Neural crest cell (in vitro differentiated cells): ENCODE data around the gene FCMR. TPM values are rescaled to one million over a fixed set of nuclear protein-coding genes. Genes with fewer than 3 reads are reported as not detected.

Experiments
- DNase-seq: peaks from one replicate; pipeline ENCODE4 v3.0.0; 2021; ENCODE audit warnings: low read depth, mixed read lengths, low spot score
- H3K27ac Mint-ChIP-seq: one replicate; pipeline ENCODE4 v1.8.0; 2021; ENCODE audit warnings: mild to moderate bottlenecking, mixed read lengths; ENCODE audit not compliant: unreplicated experiment
- H3K27me3 Mint-ChIP-seq: 2 replicates; pipeline ENCODE4 v1.8.0; 2021; ENCODE audit warnings: low read depth, mild to moderate bottlenecking, mixed read lengths
- H3K36me3 Mint-ChIP-seq: 2 replicates; pipeline ENCODE4 v1.8.0; 2021; ENCODE audit warnings: low read depth, mild to moderate bottlenecking, mixed read lengths
- H3K4me1 Mint-ChIP-seq: 2 replicates; pipeline ENCODE4 v1.8.0; 2021; ENCODE audit warnings: mixed read lengths
- H3K4me3 Mint-ChIP-seq: one replicate; pipeline ENCODE4 v1.8.0; 2021; ENCODE audit warnings: mild to moderate bottlenecking, mixed read lengths
- H3K9me3 Mint-ChIP-seq: 2 replicates; pipeline ENCODE4 v1.8.0; 2021; ENCODE audit warnings: mixed read lengths
- long read RNA-seq: library from polyadenylated mRNA; unstranded; transcript quantifications from one replicate; pipeline ENCODE4 v2.0.0, GENCODE V29; 2020
- total RNA-seq: library from RNA; stranded (reverse); gene quantifications from 2 replicates; pipeline ENCODE4 v1.2.1, GENCODE V29; 2021
- TF ChIP-seq, protein P1 (sequence below): fragments of 200-600 bp; sonication (generic); conservative IDR thresholded peaks from 2 replicates; pipeline ENCODE4 v1.5.0; 2021; ENCODE audit warnings: antibody characterized with exemption, mild to moderate bottlenecking

The FCMR gene, protein sequence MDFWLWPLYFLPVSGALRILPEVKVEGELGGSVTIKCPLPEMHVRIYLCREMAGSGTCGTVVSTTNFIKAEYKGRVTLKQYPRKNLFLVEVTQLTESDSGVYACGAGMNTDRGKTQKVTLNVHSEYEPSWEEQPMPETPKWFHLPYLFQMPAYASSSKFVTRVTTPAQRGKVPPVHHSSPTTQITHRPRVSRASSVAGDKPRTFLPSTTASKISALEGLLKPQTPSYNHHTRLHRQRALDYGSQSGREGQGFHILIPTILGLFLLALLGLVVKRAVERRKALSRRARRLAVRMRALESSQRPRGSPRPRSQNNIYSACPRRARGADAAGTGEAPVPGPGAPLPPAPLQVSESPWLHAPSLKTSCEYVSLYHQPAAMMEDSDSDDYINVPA
- total RNA-seq, result not detected in 2 replicates
- long read RNA-seq, result 0 reads

DNA sequence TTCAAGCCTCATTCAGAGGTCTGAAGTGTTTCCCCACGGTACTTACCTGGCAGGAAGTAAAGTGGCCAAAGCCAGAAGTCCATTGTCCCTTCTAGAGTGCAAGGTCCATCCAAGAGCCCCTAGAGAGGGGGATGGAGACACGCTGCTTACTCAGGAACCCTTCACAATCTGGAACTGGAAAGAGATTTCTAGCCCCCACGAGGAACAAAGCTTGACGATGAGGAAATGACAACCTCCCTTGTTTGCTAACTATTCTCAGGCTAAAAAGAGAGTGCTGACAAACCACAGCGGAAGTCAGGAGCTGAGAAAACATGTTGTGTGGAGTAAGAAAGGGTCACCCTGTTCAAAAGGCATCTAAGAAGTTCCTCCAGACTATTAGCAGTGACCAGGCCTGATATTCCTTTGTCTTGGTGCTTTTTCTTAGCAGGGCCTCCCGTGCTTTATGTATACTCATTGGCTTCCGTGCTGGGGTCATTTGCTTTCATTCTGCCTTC is at the start of gene FCMR:
FCMR (minus strand) TSS at position 170 of the 494 bp plus-strand sequence; CDS start at position 83, 87 bp downstream.
- peaks cover 2% of the 10 kb centered on the region for H3K27me3 Mint-ChIP-seq
- H3K9me3 Mint-ChIP-seq, result no peaks in the 10 kb centered on the region
- DNase-seq, result no peak
- TF ChIP-seq, protein P1, sequence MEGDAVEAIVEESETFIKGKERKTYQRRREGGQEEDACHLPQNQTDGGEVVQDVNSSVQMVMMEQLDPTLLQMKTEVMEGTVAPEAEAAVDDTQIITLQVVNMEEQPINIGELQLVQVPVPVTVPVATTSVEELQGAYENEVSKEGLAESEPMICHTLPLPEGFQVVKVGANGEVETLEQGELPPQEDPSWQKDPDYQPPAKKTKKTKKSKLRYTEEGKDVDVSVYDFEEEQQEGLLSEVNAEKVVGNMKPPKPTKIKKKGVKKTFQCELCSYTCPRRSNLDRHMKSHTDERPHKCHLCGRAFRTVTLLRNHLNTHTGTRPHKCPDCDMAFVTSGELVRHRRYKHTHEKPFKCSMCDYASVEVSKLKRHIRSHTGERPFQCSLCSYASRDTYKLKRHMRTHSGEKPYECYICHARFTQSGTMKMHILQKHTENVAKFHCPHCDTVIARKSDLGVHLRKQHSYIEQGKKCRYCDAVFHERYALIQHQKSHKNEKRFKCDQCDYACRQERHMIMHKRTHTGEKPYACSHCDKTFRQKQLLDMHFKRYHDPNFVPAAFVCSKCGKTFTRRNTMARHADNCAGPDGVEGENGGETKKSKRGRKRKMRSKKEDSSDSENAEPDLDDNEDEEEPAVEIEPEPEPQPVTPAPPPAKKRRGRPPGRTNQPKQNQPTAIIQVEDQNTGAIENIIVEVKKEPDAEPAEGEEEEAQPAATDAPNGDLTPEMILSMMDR, result no peak
- no peaks in the 10 kb centered on the region for H3K4me1 Mint-ChIP-seq
- H3K36me3 Mint-ChIP-seq, result no peaks in the 10 kb centered on the region
- H3K27ac Mint-ChIP-seq, result peak within 1 kb of the TSS; percentile 3
- no peak within 1 kb of the TSS for H3K4me3 Mint-ChIP-seq

DNA sequence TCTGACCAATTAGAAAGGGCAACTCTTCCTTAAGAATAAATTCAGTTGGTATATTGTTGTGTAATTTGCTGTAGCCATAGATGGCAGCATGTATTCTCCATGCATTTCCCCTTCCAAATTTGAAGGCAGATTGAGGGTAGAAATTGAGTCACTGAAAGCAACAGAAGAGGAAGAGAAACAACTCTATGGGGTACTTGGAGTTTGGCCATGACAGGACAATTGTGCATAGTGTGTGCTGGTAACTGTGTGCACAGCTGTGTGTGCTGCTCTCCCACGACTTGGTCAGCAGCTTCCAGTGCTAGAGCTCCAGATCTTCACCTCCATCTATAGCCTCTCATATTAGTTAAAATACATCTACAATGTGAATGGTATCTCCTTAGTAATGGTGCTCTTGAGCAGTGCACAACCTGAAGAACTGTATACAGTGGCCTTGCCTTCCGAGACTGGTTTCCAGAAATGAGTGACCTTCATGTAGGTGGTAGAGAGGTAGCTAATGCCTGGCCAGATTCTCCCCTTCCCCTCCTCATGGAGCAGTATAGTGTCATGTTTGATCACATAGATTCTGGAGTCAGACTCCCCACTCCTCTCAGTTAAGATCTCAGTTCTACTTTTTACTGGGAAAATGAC is 49.4 kb upstream of the FCMR start:
- H3K27me3 Mint-ChIP-seq, result peaks cover 33% of the 10 kb centered on the region

DNA sequence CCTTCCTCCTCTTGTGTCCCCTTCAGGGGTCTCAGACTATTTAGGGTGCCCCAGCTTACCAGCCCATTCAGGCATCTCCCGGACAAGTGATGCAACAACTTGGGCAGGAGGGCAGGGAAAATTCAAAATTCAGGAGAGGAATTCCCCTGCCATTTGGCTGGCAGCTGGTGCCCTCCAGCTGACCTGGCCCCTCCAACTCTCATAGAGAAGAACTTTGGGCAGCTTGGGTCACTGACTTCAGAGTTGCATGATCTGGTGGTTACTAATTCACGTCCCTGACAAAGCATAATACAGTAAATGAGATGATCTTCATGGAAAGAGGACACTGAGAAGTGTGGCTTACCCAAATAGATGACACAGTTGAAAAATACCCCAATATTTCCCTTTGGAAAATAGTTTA is 48.7 kb upstream of the FCMR start, which contains the start of gene FCAMR:
FCAMR (minus strand) TSS at position 15 of the 400 bp plus-strand sequence. CDS start 335 bp downstream, outside the sequence.
- no peak within 1 kb of the TSS for H3K27ac Mint-ChIP-seq
- no peak within 1 kb of the TSS for H3K4me3 Mint-ChIP-seq
- peaks cover 33% of the 10 kb centered on the region for H3K27me3 Mint-ChIP-seq
- no peak for DNase-seq
- no peaks in the 10 kb centered on the region for H3K36me3 Mint-ChIP-seq
- no peaks in the 10 kb centered on the region for H3K9me3 Mint-ChIP-seq
- no peaks in the 10 kb centered on the region for H3K4me1 Mint-ChIP-seq
- TF ChIP-seq, protein P1, result no peak

More for the DNA sequence above, 49.4 kb upstream of the FCMR start:
- H3K4me3 Mint-ChIP-seq, result no peak overlapping the region
- H3K9me3 Mint-ChIP-seq, result no peaks in the 10 kb centered on the region
- H3K27ac Mint-ChIP-seq, result no peak overlapping the region
- DNase-seq, result no peak
- TF ChIP-seq, protein P1, result no peak
- H3K4me1 Mint-ChIP-seq, result no peaks in the 10 kb centered on the region
- H3K36me3 Mint-ChIP-seq, result no peaks in the 10 kb centered on the region

DNA sequence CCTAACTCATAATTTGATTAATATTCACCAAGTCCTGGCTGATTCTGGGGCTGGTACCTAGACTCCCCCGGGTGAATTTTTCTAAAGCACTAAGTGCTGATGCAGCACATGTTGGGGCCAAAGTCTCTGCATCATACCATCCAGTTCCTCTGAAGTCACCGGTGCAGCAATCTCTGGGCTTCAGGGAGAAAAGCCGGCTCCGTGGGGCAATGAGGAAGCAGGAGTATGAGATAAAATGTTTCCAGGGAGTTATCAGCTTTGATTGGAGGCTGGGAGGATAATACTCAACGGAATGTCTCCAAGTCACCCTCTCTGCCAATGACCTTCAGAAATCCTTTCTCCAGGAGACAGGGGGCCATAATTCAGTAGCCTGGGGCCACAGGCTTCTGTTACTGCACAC is 47.3 kb upstream of the FCMR start:
- TF ChIP-seq, protein P1, result no peak
- Mint-ChIP-seq H3K36me3 (no peaks in the 10 kb centered on the region), H3K4me1 (no peaks in the 10 kb centered on the region), H3K9me3 (no peaks in the 10 kb centered on the region), H3K4me3 (no peak overlapping the region), H3K27me3 (peaks cover 33% of the 10 kb centered on the region), H3K27ac (no peak overlapping the region)
- no peak for DNase-seq

DNA sequence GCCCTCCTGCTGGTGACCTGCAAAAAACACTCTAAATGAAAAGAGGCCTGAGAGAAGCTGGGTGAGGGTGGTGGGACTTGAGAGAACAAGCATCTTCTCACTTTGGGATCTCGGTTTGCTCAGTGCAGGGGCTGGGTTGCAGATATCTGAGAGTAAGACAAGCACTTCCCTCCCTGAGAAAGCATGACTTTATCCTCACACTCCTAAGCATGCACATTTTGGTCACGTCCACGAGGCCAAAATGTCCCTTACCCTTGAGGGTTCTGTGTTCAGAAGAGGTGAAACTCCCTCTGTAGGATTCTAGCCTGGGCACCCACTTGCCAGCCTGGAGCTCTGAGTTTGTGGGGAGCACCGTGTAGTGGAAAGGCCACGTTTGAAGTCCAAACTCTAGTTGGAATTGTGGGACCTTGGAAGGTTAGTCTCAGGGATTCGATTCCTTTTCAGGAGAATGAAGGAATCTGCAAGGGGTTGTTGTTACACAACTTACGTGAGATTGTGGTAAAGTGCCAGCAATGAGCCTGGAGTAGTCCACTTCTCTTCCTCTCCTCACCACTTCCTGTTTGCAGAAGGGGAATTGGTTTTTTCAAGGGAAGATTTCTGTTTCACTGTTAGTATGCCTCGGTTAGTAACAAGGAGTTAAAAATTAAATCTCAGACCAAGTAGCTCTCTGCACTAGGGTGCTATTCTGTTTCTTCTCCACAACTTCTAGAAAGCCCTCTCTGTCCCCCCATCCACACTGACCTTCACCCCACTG is 45.5 kb upstream of the FCMR start:
- no peak overlapping the region for H3K27ac Mint-ChIP-seq
- H3K27me3 Mint-ChIP-seq, result peaks cover 21% of the 10 kb centered on the region
- no peak overlapping the region for H3K4me3 Mint-ChIP-seq
- H3K4me1 Mint-ChIP-seq, result no peaks in the 10 kb centered on the region
- no peaks in the 10 kb centered on the region for H3K36me3 Mint-ChIP-seq
- TF ChIP-seq, protein P1, result no peak
- no peaks in the 10 kb centered on the region for H3K9me3 Mint-ChIP-seq
- DNase-seq, result no peak
